PFSK-1 (cell line): ENCODE data around the gene PFN1.

Source experiments
- FOXP2 ChIP-seq: optimal IDR thresholded peaks from 2 replicates; pipeline ENCODE3; 2011; ENCODE audit warnings: borderline replicate concordance, control low read depth, inconsistent platforms; ENCODE audit not compliant: insufficient read depth; ENCODE audit errors: extremely low read length, extremely low read depth
- POLR2AphosphoS5 ChIP-seq: IDR thresholded peaks from 2 replicates; pipeline ENCODE4 v1.6.1; 2012; ENCODE audit warnings: low read depth, mild to moderate bottlenecking, control low read depth, low read length, moderate library complexity
- REST ChIP-seq, 2 experiments: IDR thresholded peaks; 2 replicates each; pipeline versions ENCODE4 v1.6.1 to v1.8.0; 2011 to 2012; ENCODE audit warnings: low read depth in 2 of 2, low read length in 2 of 2, control low read depth in 1 of 2, inconsistent platforms in 1 of 2, mild to moderate bottlenecking in 1 of 2, moderate library complexity in 1 of 2; ENCODE audit not compliant: insufficient read depth in 1 of 2
- SIN3A ChIP-seq: IDR thresholded peaks from 2 replicates; pipeline ENCODE4 v1.6.1; 2012; ENCODE audit warnings: mild to moderate bottlenecking, low read length, moderate library complexity, borderline replicate concordance; ENCODE audit not compliant: insufficient read depth
- TAF1 ChIP-seq: IDR thresholded peaks from 2 replicates; pipeline ENCODE4 v1.6.1; 2012; ENCODE audit warnings: low read length, control low read depth, borderline replicate concordance; ENCODE audit not compliant: insufficient read depth

PFN1 gene

GRCh38 chr17:4986951-4987766, 38.8 kb upstream of the PFN1 start, which contains the start of gene CAMTA2:
Gene CAMTA2, minus strand, starts transcription at chr17:4987675. Its CDS starts 1,453 bp downstream, at chr17:4986222.
- peak; percentile 45; the same call in 1 of the 2 replicates for TF ChIP-seq SIN3A
- TF ChIP-seq FOXP2: peak; percentile 85
- TF ChIP-seq REST (IDR thresholded peaks at IDR 0.05; ENCODE audit: insufficient read depth in 1 of 2, low read depth in 2 of 2, low read length in 2 of 2): 0 out of 4 replicates have a peak, but pooled peaks of 1 of the 2 experiments have one; percentile 36
- peak; percentile 86; the same call in 1 of the 2 replicates for TF ChIP-seq POLR2AphosphoS5
- TF ChIP-seq TAF1: peak; percentile 80

- TF ChIP-seq FOXP2: no peak
- TF ChIP-seq SIN3A: no peak
- TF ChIP-seq POLR2AphosphoS5: no peak
- no peak; the same call in 1 of the 2 replicates for TF ChIP-seq TAF1
- TF ChIP-seq REST (IDR thresholded peaks at IDR 0.05; ENCODE audit: insufficient read depth in 1 of 2, low read depth in 2 of 2, low read length in 2 of 2): no peak
Measured at GRCh38 chr17:4986403-4986802, 38.1 kb upstream of the PFN1 start.

GRCh38 chr17:4982305-4982704, 34.0 kb upstream of the PFN1 start:
- TF ChIP-seq TAF1 (no peak), SIN3A (no peak)

GRCh38 chr17:4980644-4981216, 32.4 kb upstream of the PFN1 start:
- TF ChIP-seq REST (IDR thresholded peaks at IDR 0.05; ENCODE audit: insufficient read depth in 1 of 2, low read depth in 2 of 2, low read length in 2 of 2): no peak
- TF ChIP-seq TAF1: no peak

- no peak for TF ChIP-seq POLR2AphosphoS5
- no peak for TF ChIP-seq FOXP2
- no peak for TF ChIP-seq TAF1
- TF ChIP-seq REST (IDR thresholded peaks at IDR 0.05; ENCODE audit: insufficient read depth in 1 of 2, low read depth in 2 of 2, low read length in 2 of 2): no peak
- no peak for TF ChIP-seq SIN3A
Measured at GRCh38 chr17:4978726-4979125, 30.4 kb upstream of the PFN1 start.
